HEK293 (cell line): ENCODE measurements around the gene ZNF260.

ENCODE experiments used
- ATF2 ChIP-seq: fragments of 450-650 bp; formaldehyde crosslinking; IDR thresholded peaks from 2 replicates; pipeline ENCODE4 v1.5.1; 2016; ENCODE audit warnings: missing biosample characterization, missing genetic modification characterization, low read depth
- CTCF ChIP-seq: fragments of 450-650 bp; formaldehyde crosslinking; IDR thresholded peaks from 2 replicates; pipeline ENCODE4 v1.5.1; 2016; ENCODE audit warnings: missing biosample characterization, missing genetic modification characterization
- HOXC10 ChIP-seq: sonication (generic); formaldehyde crosslinking; IDR thresholded peaks from 2 replicates; pipeline ENCODE4 v1.8.1; 2023; ENCODE audit warnings: mild to moderate bottlenecking, missing genetic modification reagents
- KLF16 ChIP-seq: fragments of 450-650 bp; formaldehyde crosslinking; IDR thresholded peaks from 2 replicates; pipeline ENCODE4 v1.5.1; 2017; ENCODE audit warnings: missing biosample characterization, missing genetic modification characterization
- SP2 ChIP-seq: fragments of 450-650 bp; formaldehyde crosslinking; IDR thresholded peaks from 2 replicates; pipeline ENCODE4 v1.5.1; 2016; ENCODE audit warnings: missing biosample characterization, missing genetic modification characterization
- ZBTB7A ChIP-seq: fragments of 450-650 bp; formaldehyde crosslinking; IDR thresholded peaks from 2 replicates; pipeline ENCODE4 v1.5.1; 2016; ENCODE audit warnings: low read depth, missing biosample characterization, missing genetic modification characterization
- ZFP3 ChIP-seq: fragments of 450-650 bp; formaldehyde crosslinking; IDR thresholded peaks from 2 replicates; pipeline ENCODE4 v1.5.1; 2016; ENCODE audit warnings: low read depth, missing biosample characterization, missing genetic modification characterization
- ZNF423 ChIP-seq: fragments of 450-650 bp; formaldehyde crosslinking; IDR thresholded peaks from 2 replicates; pipeline ENCODE4 v1.5.1; 2016; ENCODE audit warnings: missing biosample characterization, missing genetic modification characterization
- TF ChIP-seq, protein P1 (sequence below): fragments of 450-650 bp; formaldehyde crosslinking; IDR thresholded peaks from 2 replicates; pipeline ENCODE4 v1.5.1; 2016; ENCODE audit warnings: missing biosample characterization, missing genetic modification characterization

GRCh38 chr19:36497001-36497400, 31.1 kb downstream of the ZNF260 start:
- TF ChIP-seq, protein P1, sequence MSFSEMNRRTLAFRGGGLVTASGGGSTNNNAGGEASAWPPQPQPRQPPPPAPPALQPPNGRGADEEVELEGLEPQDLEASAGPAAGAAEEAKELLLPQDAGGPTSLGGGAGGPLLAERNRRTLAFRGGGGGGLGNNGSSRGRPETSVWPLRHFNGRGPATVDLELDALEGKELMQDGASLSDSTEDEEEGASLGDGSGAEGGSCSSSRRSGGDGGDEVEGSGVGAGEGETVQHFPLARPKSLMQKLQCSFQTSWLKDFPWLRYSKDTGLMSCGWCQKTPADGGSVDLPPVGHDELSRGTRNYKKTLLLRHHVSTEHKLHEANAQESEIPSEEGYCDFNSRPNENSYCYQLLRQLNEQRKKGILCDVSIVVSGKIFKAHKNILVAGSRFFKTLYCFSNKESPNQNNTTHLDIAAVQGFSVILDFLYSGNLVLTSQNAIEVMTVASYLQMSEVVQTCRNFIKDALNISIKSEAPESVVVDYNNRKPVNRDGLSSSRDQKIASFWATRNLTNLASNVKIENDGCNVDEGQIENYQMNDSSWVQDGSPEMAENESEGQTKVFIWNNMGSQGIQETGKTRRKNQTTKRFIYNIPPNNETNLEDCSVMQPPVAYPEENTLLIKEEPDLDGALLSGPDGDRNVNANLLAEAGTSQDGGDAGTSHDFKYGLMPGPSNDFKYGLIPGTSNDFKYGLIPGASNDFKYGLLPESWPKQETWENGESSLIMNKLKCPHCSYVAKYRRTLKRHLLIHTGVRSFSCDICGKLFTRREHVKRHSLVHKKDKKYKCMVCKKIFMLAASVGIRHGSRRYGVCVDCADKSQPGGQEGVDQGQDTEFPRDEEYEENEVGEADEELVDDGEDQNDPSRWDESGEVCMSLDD (tag by site-specific recombination) = no peak
- TF ChIP-seq ZFP3 (tag by site-specific recombination) (no peak), CTCF (tag by site-specific recombination) (no peak), ATF2 (tag by site-specific recombination) (no peak), KLF16 (no peak), ZNF423 (tag by site-specific recombination) (no peak), HOXC10 (CRISPR knock-in tag) (no peak), ZBTB7A (tag by site-specific recombination) (no peak), SP2 (no peak)
